ENCODE measurements around the gene MRGPRG.

MRGPRG gene

DNA sequence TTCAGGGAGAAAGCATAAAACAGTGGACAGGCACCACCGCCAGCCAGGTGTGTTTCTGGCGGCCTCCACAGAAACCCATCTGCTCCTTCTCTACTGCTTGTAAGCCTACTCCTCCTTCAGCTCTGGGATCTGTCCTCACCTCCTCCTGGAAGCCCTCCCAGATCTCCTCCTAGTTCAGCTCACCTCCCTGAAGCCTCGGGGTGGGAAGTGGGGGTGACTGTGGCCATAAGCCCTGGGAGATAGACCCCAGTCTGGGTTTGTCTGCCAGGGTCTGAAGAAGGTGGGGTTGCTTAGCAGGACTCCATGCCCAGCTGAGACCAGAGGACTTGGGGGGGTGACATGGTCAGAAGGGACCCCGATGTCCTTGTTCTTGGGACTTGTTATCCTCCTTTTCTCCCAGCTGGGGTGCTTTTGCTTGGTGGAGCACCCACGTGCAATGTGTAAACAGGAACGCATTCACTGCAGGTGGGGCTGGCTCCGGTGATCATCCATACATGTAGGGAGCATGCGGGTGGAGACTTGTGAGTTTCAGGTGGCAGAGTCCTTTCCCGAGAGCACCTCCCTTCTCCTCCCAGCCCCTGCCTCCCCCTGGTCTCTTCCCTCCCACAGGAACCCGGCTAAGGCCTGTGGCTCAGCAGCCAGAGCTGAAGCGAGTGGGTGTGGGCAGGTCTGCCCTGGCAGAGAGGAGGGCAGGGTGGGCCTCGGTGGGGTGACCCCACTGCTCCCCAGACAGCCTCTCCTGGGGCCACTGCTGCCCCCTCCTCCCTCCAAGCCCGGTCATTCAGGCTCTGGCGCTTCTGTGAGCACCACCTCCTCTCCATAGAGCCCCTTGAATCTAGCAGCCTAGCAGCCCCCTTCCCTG lies 25.9 kb downstream of the MRGPRG start:
- Histone ChIP-seq H3K4me1 (ENCODE audit: insufficient read depth, low read length) (no peaks in the 10 kb centered on the region), H2AFZ (ENCODE audit: low read depth, low read length) (no peak overlapping the region), H3K36me3 (ENCODE audit: insufficient read depth, low read length) (no peaks in the 10 kb centered on the region), H3K9ac (ENCODE audit: low read depth, low read length) (no peak overlapping the region), H3K27ac (ENCODE audit: low read length) (no peak overlapping the region), H3K4me3 (ENCODE audit: low read depth in 1 of 2, low read length in 2 of 2) (no peak overlapping the region), H3K9me3 (ENCODE audit: insufficient read depth, low read length, severe bottlenecking) (no peaks in the 10 kb centered on the region), H3K4me2 (ENCODE audit: insufficient read depth, low read length) (no peak overlapping the region), H3K27me3 (ENCODE audit: insufficient read depth, low read length, poor library complexity) (no peaks in the 10 kb centered on the region), H4K20me1 (ENCODE audit: insufficient read depth, low read length) (no peaks in the 10 kb centered on the region), H3K79me2 (ENCODE audit: insufficient read depth, low read length) (no peaks in the 10 kb centered on the region)
- DNase-seq: no peak
- no peak for ATAC-seq (ENCODE audit: insufficient read depth, low read depth)
- TF ChIP-seq, protein P1, sequence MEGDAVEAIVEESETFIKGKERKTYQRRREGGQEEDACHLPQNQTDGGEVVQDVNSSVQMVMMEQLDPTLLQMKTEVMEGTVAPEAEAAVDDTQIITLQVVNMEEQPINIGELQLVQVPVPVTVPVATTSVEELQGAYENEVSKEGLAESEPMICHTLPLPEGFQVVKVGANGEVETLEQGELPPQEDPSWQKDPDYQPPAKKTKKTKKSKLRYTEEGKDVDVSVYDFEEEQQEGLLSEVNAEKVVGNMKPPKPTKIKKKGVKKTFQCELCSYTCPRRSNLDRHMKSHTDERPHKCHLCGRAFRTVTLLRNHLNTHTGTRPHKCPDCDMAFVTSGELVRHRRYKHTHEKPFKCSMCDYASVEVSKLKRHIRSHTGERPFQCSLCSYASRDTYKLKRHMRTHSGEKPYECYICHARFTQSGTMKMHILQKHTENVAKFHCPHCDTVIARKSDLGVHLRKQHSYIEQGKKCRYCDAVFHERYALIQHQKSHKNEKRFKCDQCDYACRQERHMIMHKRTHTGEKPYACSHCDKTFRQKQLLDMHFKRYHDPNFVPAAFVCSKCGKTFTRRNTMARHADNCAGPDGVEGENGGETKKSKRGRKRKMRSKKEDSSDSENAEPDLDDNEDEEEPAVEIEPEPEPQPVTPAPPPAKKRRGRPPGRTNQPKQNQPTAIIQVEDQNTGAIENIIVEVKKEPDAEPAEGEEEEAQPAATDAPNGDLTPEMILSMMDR (IDR thresholded peaks at IDR 0.05; ENCODE audit: borderline replicate concordance, extremely low read depth, low read length, poor library complexity, severe bottlenecking): no peak
- TF ChIP-seq EZH2 (IDR thresholded peaks at IDR 0.05; ENCODE audit: borderline replicate concordance, low read depth, low read length, severe bottlenecking): no peak

DNA sequence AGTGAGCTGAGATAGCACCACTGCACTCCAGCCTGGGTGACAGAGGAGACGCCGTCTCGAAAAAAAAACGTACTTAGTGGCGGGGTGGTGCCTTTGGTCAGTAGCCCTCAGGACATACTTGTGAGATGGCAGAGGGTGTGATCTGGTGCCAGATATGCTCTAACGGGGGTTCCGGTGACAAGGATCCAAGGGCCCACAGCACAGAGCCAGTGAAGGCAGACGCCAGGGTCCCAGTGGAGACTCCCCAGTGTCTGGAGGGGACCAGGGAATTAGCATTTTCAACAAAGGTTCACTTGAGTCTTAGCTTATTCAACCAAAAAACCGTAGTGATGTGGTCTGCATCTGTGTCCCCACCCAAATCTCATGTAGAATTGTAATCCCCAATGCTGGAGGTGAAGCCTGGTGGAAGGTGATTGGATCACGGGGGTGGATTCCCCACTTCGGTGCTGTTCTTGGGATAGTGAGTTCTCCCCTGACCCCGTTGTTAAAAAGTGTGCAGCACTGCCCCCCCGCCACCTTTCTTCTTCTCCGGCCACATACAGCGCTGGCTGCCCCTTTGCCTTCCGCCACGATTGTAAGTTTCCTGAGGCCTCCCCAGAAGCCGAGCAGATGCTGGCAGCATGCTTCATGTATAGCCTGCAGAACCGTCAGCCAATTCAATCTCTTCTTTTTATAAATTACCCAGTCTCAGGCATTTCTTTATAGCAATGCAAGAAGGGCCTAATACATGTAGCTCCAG lies 26.9 kb downstream of the MRGPRG start:
- no peak for ATAC-seq (ENCODE audit: insufficient read depth, low read depth)

DNA sequence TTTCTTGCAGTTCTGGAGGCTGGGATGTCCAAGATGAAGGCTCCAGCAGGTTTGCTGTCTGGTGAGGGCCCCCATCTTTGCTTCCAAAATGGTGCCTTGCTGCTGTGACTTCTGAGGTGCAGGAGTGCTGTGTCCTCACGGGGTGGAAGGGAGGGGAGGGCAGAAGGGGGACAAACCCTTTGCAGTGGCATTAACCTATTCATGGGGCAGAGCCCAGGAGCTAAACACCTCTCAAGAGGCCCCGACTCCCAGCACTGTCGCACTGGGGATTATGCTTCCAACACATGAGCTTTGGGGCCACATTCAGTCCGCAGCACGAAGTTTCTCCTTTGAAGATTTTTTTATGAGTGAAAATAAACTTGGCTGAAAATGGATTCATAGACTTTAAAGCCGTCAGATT lies 28.0 kb downstream of the MRGPRG start:
- ATAC-seq (ENCODE audit: insufficient read depth, low read depth) (no peak), DNase-seq (no peak)
- H3K27ac ChIP-seq (ENCODE audit: low read length): no peak overlapping the region
- H3K4me1 ChIP-seq (ENCODE audit: insufficient read depth, low read length): no peaks in the 10 kb centered on the region
- TF ChIP-seq EZH2 (IDR thresholded peaks at IDR 0.05; ENCODE audit: borderline replicate concordance, low read depth, low read length, severe bottlenecking): no peak
- TF ChIP-seq, protein P1 (IDR thresholded peaks at IDR 0.05; ENCODE audit: borderline replicate concordance, extremely low read depth, low read length, poor library complexity, severe bottlenecking): no peak
- H2AFZ ChIP-seq (ENCODE audit: low read depth, low read length): no peak overlapping the region
- H3K9ac ChIP-seq (ENCODE audit: low read depth, low read length): no peak overlapping the region
- H3K9me3 ChIP-seq (ENCODE audit: insufficient read depth, low read length, severe bottlenecking): no peaks in the 10 kb centered on the region
- no peaks in the 10 kb centered on the region for H3K79me2 ChIP-seq (ENCODE audit: insufficient read depth, low read length)
- no peaks in the 10 kb centered on the region for H3K27me3 ChIP-seq (ENCODE audit: insufficient read depth, low read length, poor library complexity)
- no peaks in the 10 kb centered on the region for H3K36me3 ChIP-seq (ENCODE audit: insufficient read depth, low read length)
- H3K4me3 ChIP-seq (ENCODE audit: low read depth in 1 of 2, low read length in 2 of 2): no peak overlapping the region
- H3K4me2 ChIP-seq (ENCODE audit: insufficient read depth, low read length): no peak overlapping the region
- H4K20me1 ChIP-seq (ENCODE audit: insufficient read depth, low read length): no peaks in the 10 kb centered on the region

More for the DNA sequence above, 26.9 kb downstream of the MRGPRG start:
- H4K20me1 ChIP-seq (ENCODE audit: insufficient read depth, low read length): no peaks in the 10 kb centered on the region
- H3K27me3 ChIP-seq (ENCODE audit: insufficient read depth, low read length, poor library complexity): no peaks in the 10 kb centered on the region
- no peak overlapping the region for H3K4me3 ChIP-seq (ENCODE audit: low read depth in 1 of 2, low read length in 2 of 2)
- no peak overlapping the region for H3K4me2 ChIP-seq (ENCODE audit: insufficient read depth, low read length)
- H3K27ac ChIP-seq (ENCODE audit: low read length): no peak overlapping the region
- H3K79me2 ChIP-seq (ENCODE audit: insufficient read depth, low read length): no peaks in the 10 kb centered on the region
- no peaks in the 10 kb centered on the region for H3K4me1 ChIP-seq (ENCODE audit: insufficient read depth, low read length)
- TF ChIP-seq, protein P1 (IDR thresholded peaks at IDR 0.05; ENCODE audit: borderline replicate concordance, extremely low read depth, low read length, poor library complexity, severe bottlenecking): no peak
- no peak for TF ChIP-seq EZH2 (IDR thresholded peaks at IDR 0.05; ENCODE audit: borderline replicate concordance, low read depth, low read length, severe bottlenecking)
- no peak overlapping the region for H2AFZ ChIP-seq (ENCODE audit: low read depth, low read length)
- H3K9me3 ChIP-seq (ENCODE audit: insufficient read depth, low read length, severe bottlenecking): no peaks in the 10 kb centered on the region
- no peak overlapping the region for H3K9ac ChIP-seq (ENCODE audit: low read depth, low read length)
- DNase-seq: no peak
- H3K36me3 ChIP-seq (ENCODE audit: insufficient read depth, low read length): no peaks in the 10 kb centered on the region
